HepG2 (cell line): ENCODE measurements around the gene FAT4. TPM values are rescaled to one million over a fixed set of nuclear protein-coding genes. Genes with fewer than 3 reads are reported as not detected.

ENCODE experiments used
- ATAC-seq: fragments of 200-7000 bp; cut with Tn5 transposase; 3 replicates; pipeline ENCODE4 v1.9.1; 2020; ENCODE audit warnings: mild to moderate bottlenecking, moderate library complexity
- BruUV-seq: library from RNA; stranded (reverse); fragments of 400-500 nt; replicated peaks from 2 replicates; lab custom pipeline; 2021; lab: Mats Ljungman, UMichigan
- CTCF ChIA-PET: fragments of 300-600 bp; formaldehyde crosslinking; extraction: SDS; loops from one replicate; lab custom pipeline; 2021; ENCODE audit warnings: low total read pairs, inconsistent platforms, low intra/inter-chr PET ratio; lab: Yijun Ruan, JAX
- POLR2A ChIA-PET: fragments of 350-600 bp; sonication (Branson Sonifier 250); formaldehyde crosslinking; loops from one replicate; lab custom pipeline; 2020; ENCODE audit warnings: antibody characterized with exemption, inconsistent platforms; lab: Yijun Ruan, JAX
- DNase-seq: peaks from one replicate; pipeline ENCODE4 v3.0.0-alpha.2; 2015; ENCODE audit warnings: low spot score
- FAIRE-seq: peaks from 3 replicates; lab custom pipeline; 2011; peaks lifted over from hg19 to GRCh38; lab: Jason Lieb, UNC
- H2AFZ ChIP-seq: one replicate; pipeline ENCODE4 v1.6.1; 2011; ENCODE audit warnings: low read length, inconsistent platforms
- H3K27ac ChIP-seq: fragments of 300-600 bp; 3 replicates; pipeline ENCODE4 v1.8.0; 2011; ENCODE audit warnings: mixed run types, mild to moderate bottlenecking, mixed read lengths, low read length, inconsistent platforms; ENCODE audit not compliant: insufficient read depth; ENCODE audit errors: extremely low read length
- H3K27me3 ChIP-seq, 2 experiments: fragments of 200-600 bp in 1 of 2; 2 replicates in 1 of 2; 3 replicates in 1 of 2; pipeline versions ENCODE4 v1.6.0 to v1.8.0; 2011; ENCODE audit warnings: low read length in 2 of 2, mild to moderate bottlenecking in 2 of 2, moderate library complexity in 2 of 2, inconsistent platforms in 1 of 2; ENCODE audit not compliant: insufficient read depth in 2 of 2, control insufficient read depth in 1 of 2
- H3K36me3 ChIP-seq, 2 experiments: fragments of 200-600 bp in 1 of 2; replicated peaks in 1 of 2; 2 replicates in 1 of 2; 3 replicates in 1 of 2; pipeline versions ENCODE4 v1.5.1 to v1.8.0; 2011; ENCODE audit warnings: low read length in 2 of 2, inconsistent platforms in 1 of 2; ENCODE audit not compliant: insufficient read depth in 2 of 2, control insufficient read depth in 1 of 2
- H3K4me1 ChIP-seq: 2 replicates; pipeline ENCODE4 v1.5.1; 2012; ENCODE audit warnings: low read length, inconsistent platforms; ENCODE audit not compliant: insufficient read depth
- H3K4me2 ChIP-seq: 2 replicates; pipeline ENCODE4 v1.6.0; 2011; ENCODE audit warnings: low read depth, low read length, inconsistent platforms
- H3K4me3 ChIP-seq, 3 experiments: fragments of 200-600 bp in 1 of 3; sonication (generic), shearing (Covaris generic) in 1 of 3; replicated peaks in 1 of 3; 2 replicates each; pipeline ENCODE4 v1.5.1; 2011 to 2016; ENCODE audit warnings: low read length in 3 of 3, inconsistent platforms in 2 of 3, low read depth in 2 of 3, mild to moderate bottlenecking in 2 of 3, control low read depth in 1 of 3, mixed read lengths in 1 of 3; ENCODE audit not compliant: insufficient read depth in 1 of 3
- H3K79me2 ChIP-seq: one replicate; pipeline ENCODE4 v1.6.1; 2011; ENCODE audit warnings: low read length, inconsistent platforms; ENCODE audit not compliant: insufficient read depth
- H3K9ac ChIP-seq: 2 replicates; pipeline ENCODE4 v1.6.0; 2011; ENCODE audit warnings: mild to moderate bottlenecking, low read depth, low read length, inconsistent platforms; ENCODE audit not compliant: insufficient read depth
- H3K9me3 ChIP-seq: 2 replicates; pipeline ENCODE4 v1.5.1; 2012; ENCODE audit warnings: mild to moderate bottlenecking, low read length
- H4K20me1 ChIP-seq: 2 replicates; pipeline ENCODE4 v1.6.0; 2011; ENCODE audit warnings: inconsistent platforms, mild to moderate bottlenecking, low read length, moderate library complexity; ENCODE audit not compliant: insufficient read depth
- HDAC6 ChIP-seq: fragments of 200-600 bp; sonication (generic); IDR thresholded peaks from 2 replicates; pipeline ENCODE4 v1.7.0; 2017; ENCODE audit warnings: mild to moderate bottlenecking, antibody characterized with exemption, low read length, low read depth
- HMGA1 ChIP-seq: sonication (generic); formaldehyde crosslinking; conservative IDR thresholded peaks from 2 replicates; pipeline ENCODE4 v1.4.0; 2020; ENCODE audit warnings: missing genetic modification reagents
- HOXA9 ChIP-seq: sonication (generic); formaldehyde crosslinking; IDR thresholded peaks from 2 replicates; pipeline ENCODE4 v1.8.1; 2022; ENCODE audit warnings: missing genetic modification reagents, mild to moderate bottlenecking, moderate library complexity, borderline replicate concordance
- NCOA2 ChIP-seq: sonication (generic); formaldehyde crosslinking; IDR thresholded peaks from 2 replicates; pipeline ENCODE4 v1.8.0; 2022; ENCODE audit warnings: inconsistent platforms
- PCBP1 ChIP-seq: fragments of 200-400 bp; formaldehyde crosslinking; IDR thresholded peaks from 2 replicates; pipeline ENCODE4 v1.6.1; 2017; ENCODE audit warnings: mild to moderate bottlenecking, low read depth, low read length, borderline replicate concordance
- SP1 ChIP-seq, 2 experiments: fragments of 450-650 bp in 1 of 2; sonication (generic) in 1 of 2; formaldehyde crosslinking in 1 of 2; IDR thresholded peaks; 2 replicates each; pipeline versions ENCODE4 v1.4.0 to v1.6.1; 2016 to 2020; ENCODE audit warnings: missing genetic modification reagents in 1 of 2
- SYNCRIP ChIP-seq: fragments of 200-400 bp; formaldehyde crosslinking; IDR thresholded peaks from 2 replicates; pipeline ENCODE4 v1.6.1; 2018; ENCODE audit warnings: mild to moderate bottlenecking, low read depth, low read length; ENCODE audit not compliant: insufficient read depth
- TP53 ChIP-seq: sonication (generic); formaldehyde crosslinking; conservative IDR thresholded peaks from 2 replicates; pipeline ENCODE4 v1.4.0; 2020; ENCODE audit warnings: missing genetic modification reagents
- U2AF2 ChIP-seq: fragments of 200-400 bp; formaldehyde crosslinking; IDR thresholded peaks from 2 replicates; pipeline ENCODE4 v1.6.1; 2017; ENCODE audit warnings: low read depth, mild to moderate bottlenecking, low read length
- ZNF124 ChIP-seq: sonication (generic); formaldehyde crosslinking; IDR thresholded peaks from 2 replicates; pipeline ENCODE4 v1.4.0; 2020; ENCODE audit warnings: missing genetic modification reagents
- ZNF136 ChIP-seq: sonication (generic); formaldehyde crosslinking; IDR thresholded peaks from 2 replicates; pipeline ENCODE4 v1.8.1; 2022; ENCODE audit warnings: low read depth, mild to moderate bottlenecking, moderate library complexity, missing genetic modification reagents
- ZNF224 ChIP-seq: sonication (generic); formaldehyde crosslinking; IDR thresholded peaks from 2 replicates; pipeline ENCODE4 v1.5.0; 2020; ENCODE audit warnings: mild to moderate bottlenecking, missing genetic modification reagents
- ZNF253 ChIP-seq: sonication (generic); formaldehyde crosslinking; IDR thresholded peaks from 2 replicates; pipeline ENCODE4 v1.8.0; 2022; ENCODE audit warnings: mild to moderate bottlenecking, missing genetic modification reagents, borderline replicate concordance
- ZNF282 ChIP-seq: fragments of 450-650 bp; IDR thresholded peaks from 2 replicates; pipeline ENCODE4 v1.6.1; 2018; ENCODE audit not compliant: partially characterized antibody
- ZNF558 ChIP-seq: sonication (generic); formaldehyde crosslinking; IDR thresholded peaks from 2 replicates; pipeline ENCODE4 v1.9.0; 2022; ENCODE audit warnings: mild to moderate bottlenecking, missing genetic modification reagents, borderline replicate concordance
- ZNF563 ChIP-seq: sonication (generic); formaldehyde crosslinking; IDR thresholded peaks from 2 replicates; pipeline ENCODE4 v1.8.0; 2022; ENCODE audit warnings: mild to moderate bottlenecking, moderate library complexity, missing genetic modification reagents
- WGBS: methylation state at CpG from one replicate; pipeline ENCODE4 v1.1.6; 2017; ENCODE audit warnings: low lambda C conversion rate; 5-methylcytosine and 5-hydroxymethylcytosine counted together
- in situ Hi-C: cut with HindIII; loops from 2 replicates; pipeline ENCODE4 v1.10.0; 2017; ENCODE audit warnings: low pct_unique_long_range_greater_than_20kb; ENCODE audit not compliant: extremely low pct_ligation_motif_present
- intact Hi-C: fragments of 100-400 bp; cut with micrococcal nuclease; formaldehyde crosslinking; loops from one replicate; pipeline ENCODE4 v1.10.0; 2022; ENCODE audit not compliant: unreplicated experiment
- polyA plus RNA-seq, 8 experiments: library from polyadenylated mRNA; depleted of rRNA in 3 of 8; stranded (reverse) in 7 of 8; unstranded in 1 of 8; fragments of >200 nt; fragmentation: Illumina TruSeq in 4 of 8; extraction: Trizol in 4 of 8; gene quantifications; 2 replicates each; pipeline versions ENCODE4 v1.2.1 to v1.2.3, GENCODE V29; 2011 to 2016; ENCODE audit warnings: low read depth in 4 of 8, missing spikeins in 1 of 8, mixed read lengths in 1 of 8; ENCODE audit not compliant: insufficient read depth in 1 of 8
- total RNA-seq, 5 experiments: library from RNA; depleted of rRNA; stranded (reverse); fragments of >200 nt; fragmentation: Illumina TruSeq; extraction: Trizol; gene quantifications; 2 replicates each; pipeline ENCODE4 v1.2.3, GENCODE V29; 2016; ENCODE audit warnings: low read depth in 1 of 5
- TF ChIP-seq, protein P1 (sequence below): sonication (generic); formaldehyde crosslinking; IDR thresholded peaks from 2 replicates; pipeline ENCODE4 v1.5.1; 2020; ENCODE audit warnings: missing genetic modification reagents, mild to moderate bottlenecking, borderline replicate concordance
- TF ChIP-seq, protein P2 (sequence below): sonication (generic); formaldehyde crosslinking; IDR thresholded peaks from 2 replicates; pipeline ENCODE4 v1.5.0; 2020; ENCODE audit warnings: missing genetic modification reagents, mild to moderate bottlenecking, borderline replicate concordance

Gene FAT4
- total and polyA plus RNA-seq, 2 of the 13 experiments (the other 11 are each of a cell fraction or from before 2014, with no cell fraction given), result 0.27 to 1.2 TPM

DNA sequence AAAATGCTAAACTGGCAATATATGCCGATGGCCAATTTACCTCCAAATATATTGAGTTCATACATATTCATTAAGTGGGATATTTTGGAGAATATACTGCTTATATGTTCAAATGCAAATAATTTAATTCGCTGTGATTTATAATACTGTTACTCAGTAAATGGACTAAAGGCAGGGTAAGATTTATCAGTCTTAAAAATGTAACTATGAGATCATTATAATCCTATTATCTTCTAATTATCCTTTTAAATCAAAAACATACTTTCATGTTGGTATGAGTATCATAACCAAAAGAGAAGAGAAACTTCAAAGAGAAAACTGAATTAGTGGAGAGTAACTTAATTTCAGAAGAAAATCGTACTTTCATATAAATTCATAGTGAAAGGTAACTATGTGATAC, 44.6 kb downstream of the FAT4 start:
- no peak for FAIRE-seq
- Histone ChIP-seq H3K27me3 (no peaks in the 10 kb centered on the region), H4K20me1 (no peaks in the 10 kb centered on the region), H3K9ac (no peak overlapping the region), H3K4me3 (no peak overlapping the region), H3K4me2 (no peak overlapping the region), H2AFZ (no peak overlapping the region), H3K36me3 (no peaks in the 10 kb centered on the region), H3K79me2 (no peaks in the 10 kb centered on the region), H3K4me1 (no peaks in the 10 kb centered on the region), H3K9me3 (no peaks in the 10 kb centered on the region), H3K27ac (no peak overlapping the region)
- ATAC-seq, result no peak
- no peak for TF ChIP-seq HDAC6
- TF ChIP-seq ZNF282, result no peak
- no peak for TF ChIP-seq U2AF2
- no peak for TF ChIP-seq PCBP1
- TF ChIP-seq SP1 (IDR thresholded peaks at IDR 0.05), result no peak
- no peak for TF ChIP-seq SP1 (CRISPR knock-in tag; IDR thresholded peaks at IDR 0.05)
- TF ChIP-seq, protein P1, sequence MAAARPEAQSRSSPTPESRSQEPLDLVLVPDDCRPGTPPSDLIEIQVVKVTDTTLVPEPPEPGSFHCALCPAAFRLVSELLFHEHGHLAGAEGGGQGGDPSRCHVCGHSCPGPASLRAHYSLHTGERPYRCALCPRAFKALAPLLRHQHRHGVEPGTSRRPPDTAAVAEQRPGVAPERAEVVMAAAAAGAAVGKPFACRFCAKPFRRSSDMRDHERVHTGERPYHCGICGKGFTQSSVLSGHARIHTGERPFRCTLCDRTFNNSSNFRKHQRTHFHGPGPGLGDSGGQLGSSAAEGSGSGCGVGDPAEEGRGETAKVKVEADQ (CRISPR knock-in tag), result no peak
- TF ChIP-seq ZNF253 (CRISPR knock-in tag), result no peak
- no peak for TF ChIP-seq HOXA9 (CRISPR knock-in tag)
- no peak for TF ChIP-seq ZNF136 (CRISPR knock-in tag)
- TF ChIP-seq TP53 (CRISPR knock-in tag), result no peak
- TF ChIP-seq ZNF563, result no peak
- no peak for TF ChIP-seq SYNCRIP
- TF ChIP-seq HMGA1 (CRISPR knock-in tag), result no peak
- no peak for TF ChIP-seq ZNF124
- TF ChIP-seq NCOA2 (CRISPR knock-in tag), result no peak
- no peak for TF ChIP-seq ZNF558 (CRISPR knock-in tag)
- no peak for TF ChIP-seq ZNF224 (CRISPR knock-in tag)
- TF ChIP-seq, protein P2, sequence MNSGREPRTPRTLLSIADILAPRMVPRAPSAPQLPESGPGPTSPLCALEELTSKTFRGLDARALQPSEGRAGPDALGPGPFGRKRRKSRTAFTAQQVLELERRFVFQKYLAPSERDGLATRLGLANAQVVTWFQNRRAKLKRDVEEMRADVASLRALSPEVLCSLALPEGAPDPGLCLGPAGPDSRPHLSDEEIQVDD (CRISPR knock-in tag), result no peak
- no peak for DNase-seq
- intact Hi-C loops, result no loop called here
- BruUV-seq, result no TSS peak
- POLR2A ChIA-PET, result no interaction called here
- CTCF ChIA-PET, result no interaction called here
- WGBS, result 42% methylated on average over 3 of the region's 3 CpGs
- in situ Hi-C loops, result no loop called here
